Mammary epithelial cell (primary cell): Measurements from ENCODE around the gene EFS.

Experiments
- EZH2 ChIP-seq: IDR thresholded peaks from 2 replicates; pipeline ENCODE4 v1.6.1; 2012; ENCODE audit warnings: low read length, inconsistent platforms, borderline replicate concordance
- TF ChIP-seq, protein P1 (sequence below), 2 donors: IDR thresholded peaks in 1 of 2; conservative IDR thresholded peaks in 1 of 2; 2 replicates each; pipeline ENCODE4 v1.5.1; 2011 to 2012; ENCODE audit warnings: inconsistent platforms in 2 of 2, low read length in 2 of 2, mild to moderate bottlenecking in 2 of 2, control low read depth in 1 of 2, low read depth in 1 of 2; ENCODE audit not compliant: insufficient read depth in 1 of 2; ENCODE audit errors: extremely low read depth in 1 of 2

DNA sequence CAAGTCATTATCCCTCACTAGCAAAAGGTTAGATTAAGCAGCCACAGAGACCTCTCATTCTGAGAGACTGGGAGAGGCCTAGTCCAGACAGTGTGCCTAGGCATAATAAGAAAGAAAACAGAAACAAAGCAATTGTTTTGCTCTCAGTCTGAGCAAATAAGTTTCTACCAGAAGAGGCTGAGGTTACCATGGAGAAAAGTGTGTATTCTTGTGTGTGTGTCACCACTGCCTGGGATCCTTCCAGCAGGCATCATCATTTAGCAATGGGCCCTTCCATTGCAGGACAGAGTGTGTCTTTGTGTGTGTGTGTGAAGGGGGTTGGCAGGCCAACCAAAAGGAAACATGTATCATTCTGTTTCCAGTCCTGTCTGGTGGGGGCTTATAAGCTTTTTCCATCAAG, 3.7 kb downstream of the EFS start:
- no peak for TF ChIP-seq EZH2
- TF ChIP-seq, protein P1, sequence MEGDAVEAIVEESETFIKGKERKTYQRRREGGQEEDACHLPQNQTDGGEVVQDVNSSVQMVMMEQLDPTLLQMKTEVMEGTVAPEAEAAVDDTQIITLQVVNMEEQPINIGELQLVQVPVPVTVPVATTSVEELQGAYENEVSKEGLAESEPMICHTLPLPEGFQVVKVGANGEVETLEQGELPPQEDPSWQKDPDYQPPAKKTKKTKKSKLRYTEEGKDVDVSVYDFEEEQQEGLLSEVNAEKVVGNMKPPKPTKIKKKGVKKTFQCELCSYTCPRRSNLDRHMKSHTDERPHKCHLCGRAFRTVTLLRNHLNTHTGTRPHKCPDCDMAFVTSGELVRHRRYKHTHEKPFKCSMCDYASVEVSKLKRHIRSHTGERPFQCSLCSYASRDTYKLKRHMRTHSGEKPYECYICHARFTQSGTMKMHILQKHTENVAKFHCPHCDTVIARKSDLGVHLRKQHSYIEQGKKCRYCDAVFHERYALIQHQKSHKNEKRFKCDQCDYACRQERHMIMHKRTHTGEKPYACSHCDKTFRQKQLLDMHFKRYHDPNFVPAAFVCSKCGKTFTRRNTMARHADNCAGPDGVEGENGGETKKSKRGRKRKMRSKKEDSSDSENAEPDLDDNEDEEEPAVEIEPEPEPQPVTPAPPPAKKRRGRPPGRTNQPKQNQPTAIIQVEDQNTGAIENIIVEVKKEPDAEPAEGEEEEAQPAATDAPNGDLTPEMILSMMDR (conservative IDR thresholded peaks at IDR 0.05 in 1 of 2, IDR thresholded peaks at IDR 0.05 in 1 of 2; ENCODE audit: extremely low read depth in 1 of 2, insufficient read depth in 1 of 2, low read depth in 1 of 2, low read length in 2 of 2) = no peak
